Ureter (tissue), 1 donor: ENCODE results near the gene TSPY3. TPM values are rescaled to one million over a fixed set of nuclear protein-coding genes. Genes with fewer than 3 reads are reported as not detected.
"Not testable (repeated sequence)": the region's sequence is repeated elsewhere in the genome, so short reads cannot be mapped to it uniquely, and the experiment has no call there.

Experiments used
- DNase-seq: peaks from one replicate; pipeline ENCODE4 v3.0.0-alpha.2; 2020; ENCODE audit warnings: low spot score
- total RNA-seq: library from RNA; stranded (reverse); gene quantifications from one replicate; pipeline ENCODE4 v1.2.4, GENCODE V29; 2023
- donor health status: DM: yes; HTN: yes; CAD: no.

TSPY3 gene
- total RNA-seq, result not detected

GRCh38 chrY:9398121-9398520, at the start of gene TSPY3:
TSPY3 (plus strand) TSS chrY:9398421; CDS start chrY:9398467, 46 bp downstream.
- not testable (repeated sequence) for DNase-seq

- DNase-seq, result not testable (repeated sequence)
Measured at GRCh38 chrY:9357497-9357896, 40.7 kb upstream of the TSPY3 start, which contains the start of gene TSPY8. TSPY8 (plus strand) TSS chrY:9357797; CDS start chrY:9357843, 46 bp downstream.

- not testable (repeated sequence) for DNase-seq
Measured at GRCh38 chrY:9396527-9396926, 1.7 kb upstream of the TSPY3 start.

Other genes with a start within 250 kb of the TSPY3 start
- not detected for gene TSPY4, start 61.0 kb upstream of the TSPY3 start, total RNA-seq
- not detected for gene TSPY8, start 40.6 kb upstream of the TSPY3 start, total RNA-seq
- not detected for gene TSPY1, start 68.5 kb downstream of the TSPY3 start, total RNA-seq
- gene TSPY9, start 88.8 kb downstream of the TSPY3 start, total RNA-seq, result not detected
- not detected for gene TSPY10, start 129.5 kb downstream of the TSPY3 start, total RNA-seq